H9 (cell line): ENCODE data around the gene PGBD4. TPM values are rescaled to one million over a fixed set of nuclear protein-coding genes. Genes with fewer than 3 reads are reported as not detected.

Experiments used
- DNase-seq: peaks from one replicate; pipeline ENCODE4 v3.0.0-alpha.2; 2017
- H2AFZ ChIP-seq: one replicate; pipeline ENCODE4 v1.6.1; 2013; ENCODE audit warnings: mild to moderate bottlenecking, low read length, control low read depth, moderate library complexity
- H2AK5ac ChIP-seq: 2 replicates; pipeline ENCODE4 v1.6.1; 2013; ENCODE audit warnings: low read length, control low read depth, mixed read lengths; ENCODE audit not compliant: insufficient read length
- H2BK120ac ChIP-seq: one replicate; pipeline ENCODE4 v1.6.1; 2013; ENCODE audit warnings: low read depth, mild to moderate bottlenecking, low read length, control low read depth, inconsistent platforms; ENCODE audit not compliant: poor library complexity, severe bottlenecking
- H2BK12ac ChIP-seq: 2 replicates; pipeline ENCODE4 v1.6.1; 2013; ENCODE audit warnings: low read length, control low read depth, mixed read lengths, low read depth; ENCODE audit not compliant: insufficient read length
- H2BK15ac ChIP-seq: 2 replicates; pipeline ENCODE4 v1.6.1; 2013; ENCODE audit warnings: low read depth, low read length, control low read depth
- H2BK20ac ChIP-seq: one replicate; pipeline ENCODE4 v1.6.1; 2013; ENCODE audit warnings: low read depth, mild to moderate bottlenecking, low read length, control low read depth, inconsistent platforms; ENCODE audit not compliant: poor library complexity, severe bottlenecking
- H2BK5ac ChIP-seq: 2 replicates; pipeline ENCODE4 v1.6.1; 2013; ENCODE audit warnings: low read length, control low read depth, mixed read lengths; ENCODE audit not compliant: insufficient read length
- H3K14ac ChIP-seq: 2 replicates; pipeline ENCODE4 v1.6.1; 2013; ENCODE audit warnings: low read length, control low read depth; ENCODE audit not compliant: insufficient read depth
- H3K18ac ChIP-seq: 2 replicates; pipeline ENCODE4 v1.6.1; 2013; ENCODE audit warnings: low read depth, mild to moderate bottlenecking, mixed read lengths, low read length, control low read depth; ENCODE audit not compliant: insufficient read length
- H3K23ac ChIP-seq: 2 replicates; pipeline ENCODE4 v1.6.1; 2013; ENCODE audit warnings: low read length, control low read depth, mixed read lengths, low read depth; ENCODE audit not compliant: insufficient read length
- H3K23me2 ChIP-seq: 2 replicates; pipeline ENCODE4 v1.6.1; 2013; ENCODE audit warnings: low read depth, mild to moderate bottlenecking, mixed read lengths, low read length, control low read depth; ENCODE audit not compliant: insufficient read length, poor library complexity, severe bottlenecking
- H3K27ac ChIP-seq: 2 replicates; pipeline ENCODE4 v1.5.1; 2013; ENCODE audit warnings: low read length, control low read depth, mixed read lengths, low read depth; ENCODE audit not compliant: insufficient read length
- H3K27me3 ChIP-seq: 2 replicates; pipeline ENCODE4 v1.6.1; 2013; ENCODE audit warnings: low read length, control low read depth, inconsistent platforms; ENCODE audit not compliant: insufficient read depth
- H3K4ac ChIP-seq: 2 replicates; pipeline ENCODE4 v1.6.1; 2013; ENCODE audit warnings: low read depth, mild to moderate bottlenecking, control low read depth, inconsistent platforms, low read length, moderate library complexity
- H3K4me1 ChIP-seq: 2 replicates; pipeline ENCODE4 v1.6.1; 2013; ENCODE audit warnings: low read length, control low read depth, inconsistent platforms; ENCODE audit not compliant: insufficient read depth
- H3K4me2 ChIP-seq: 2 replicates; pipeline ENCODE4 v1.6.1; 2013; ENCODE audit warnings: low read length, control low read depth, mixed read lengths; ENCODE audit not compliant: insufficient read length, insufficient read depth
- H3K56ac ChIP-seq: 2 replicates; pipeline ENCODE4 v1.6.1; 2013; ENCODE audit warnings: low read depth, mild to moderate bottlenecking, mixed read lengths, low read length, control low read depth; ENCODE audit not compliant: insufficient read length
- H3K79me1 ChIP-seq: 2 replicates; pipeline ENCODE4 v1.6.1; 2013; ENCODE audit warnings: low read depth, mild to moderate bottlenecking, moderate library complexity, low read length, control low read depth, inconsistent platforms; ENCODE audit not compliant: insufficient read depth, poor library complexity, severe bottlenecking
- H3K79me2 ChIP-seq: 2 replicates; pipeline ENCODE4 v1.6.1; 2013; ENCODE audit warnings: low read length, control low read depth, inconsistent platforms; ENCODE audit not compliant: insufficient read depth
- H3K9ac ChIP-seq: 2 replicates; pipeline ENCODE4 v1.6.1; 2013; ENCODE audit warnings: low read length, control low read depth, mixed read lengths; ENCODE audit not compliant: insufficient read length; ENCODE audit errors: extremely low read depth
- H3K9me3 ChIP-seq: one replicate; pipeline ENCODE4 v1.6.1; 2013; ENCODE audit warnings: low read depth, low read length, inconsistent platforms; ENCODE audit not compliant: control insufficient read depth
- H3T11ph ChIP-seq: one replicate; pipeline ENCODE4 v1.6.1; 2013; ENCODE audit warnings: mild to moderate bottlenecking, low read length, control low read depth, inconsistent platforms
- H4K20me1 ChIP-seq: one replicate; pipeline ENCODE4 v1.6.1; 2013; ENCODE audit not compliant: control insufficient read depth, insufficient read length, insufficient read depth
- H4K5ac ChIP-seq: 2 replicates; pipeline ENCODE4 v1.6.1; 2013; ENCODE audit warnings: low read depth, mild to moderate bottlenecking, mixed read lengths, low read length, control low read depth; ENCODE audit not compliant: insufficient read length
- H4K8ac ChIP-seq: replicated peaks from 2 replicates; pipeline ENCODE4 v1.6.1; 2013; ENCODE audit warnings: low read length, control low read depth, mixed read lengths, low read depth; ENCODE audit not compliant: insufficient read length
- H4K91ac ChIP-seq: 2 replicates; pipeline ENCODE4 v1.6.1; 2013; ENCODE audit warnings: low read depth, mild to moderate bottlenecking, moderate library complexity, mixed read lengths, low read length, control low read depth; ENCODE audit not compliant: insufficient read length
- H3K27ac Mint-ChIP-seq, 3 experiments: 2 replicates in 2 of 3; 3 replicates in 1 of 3; pipeline ENCODE4 v1.8.0; 2020 to 2021; ENCODE audit warnings: mixed read lengths in 3 of 3, mild to moderate bottlenecking in 1 of 3, moderate library complexity in 1 of 3
- H3K27me3 Mint-ChIP-seq: 2 replicates; pipeline ENCODE4 v1.8.0; 2021; ENCODE audit warnings: low read depth, mild to moderate bottlenecking, moderate library complexity, mixed read lengths
- H3K36me3 Mint-ChIP-seq, 3 experiments: 2 replicates in 2 of 3; 3 replicates in 1 of 3; pipeline ENCODE4 v1.8.0; 2020 to 2021; ENCODE audit warnings: low read depth in 3 of 3, mixed read lengths in 3 of 3; ENCODE audit not compliant: insufficient read depth in 1 of 3
- H3K4me1 Mint-ChIP-seq, 2 experiments: 2 replicates each; pipeline ENCODE4 v1.8.0; 2020; ENCODE audit warnings: mixed read lengths in 2 of 2
- H3K4me3 Mint-ChIP-seq, 2 experiments: 2 replicates in 1 of 2; 3 replicates in 1 of 2; pipeline ENCODE4 v1.8.0; 2020 to 2021; ENCODE audit warnings: mild to moderate bottlenecking in 2 of 2, mixed read lengths in 2 of 2, moderate library complexity in 1 of 2
- H3K9me3 Mint-ChIP-seq, 2 experiments: 2 replicates in 1 of 2; 3 replicates in 1 of 2; pipeline ENCODE4 v1.8.0; 2020; ENCODE audit warnings: mild to moderate bottlenecking in 2 of 2, mixed read lengths in 2 of 2, moderate library complexity in 1 of 2
- CTCF ChIP-seq: fragments of 200-600 bp; sonication (generic); conservative IDR thresholded peaks from 3 replicates; pipeline ENCODE4 v1.8.0; 2021; ENCODE audit warnings: antibody characterized with exemption, mild to moderate bottlenecking
- WGBS: extraction: QIAGEN DNeasy Blood & Tissue Kit; methylation state at CpG from one replicate; pipeline ENCODE4 v1.1.7; 2013; ENCODE audit warnings: missing lambda C conversion rate, low lambda C conversion rate, mixed read lengths; ENCODE audit not compliant: insufficient read length; ENCODE audit errors: extremely low coverage; 5-methylcytosine and 5-hydroxymethylcytosine counted together
- total RNA-seq: library from RNA; stranded (reverse); gene quantifications from 2 replicates; pipeline ENCODE4 v1.2.1, GENCODE V29; 2021

Gene PGBD4
- total RNA-seq, 1 experiment from 2014 or later, result 1.2 TPM

- Histone ChIP-seq H4K91ac (no peak overlapping the region), H2BK20ac (no peak overlapping the region), H4K5ac (no peak overlapping the region), H3K23me2 (peaks cover under 1% of the 10 kb centered on the region), H4K20me1 (no peaks in the 10 kb centered on the region), H3K4me2 (no peak overlapping the region), H3K56ac (no peak overlapping the region), H3K79me1 (no peaks in the 10 kb centered on the region), H3K27ac (no peak overlapping the region), H2BK5ac (no peak overlapping the region), H3K79me2 (no peaks in the 10 kb centered on the region), H3K9me3 (no peaks in the 10 kb centered on the region), H3K9ac (no peak overlapping the region), H3K18ac (no peak overlapping the region), H3K4ac (no peak overlapping the region), H2BK12ac (no peak overlapping the region), H3K27me3 (no peaks in the 10 kb centered on the region), H3K23ac (no peak overlapping the region), H3K14ac (no peak overlapping the region), H4K8ac (no peak overlapping the region), H3T11ph (no peak overlapping the region), H2BK120ac (no peak overlapping the region), H3K4me1 (no peaks in the 10 kb centered on the region), H2AFZ (no peak overlapping the region), H2AK5ac (no peak overlapping the region), H2BK15ac (no peak overlapping the region)
- H3K36me3 Mint-ChIP-seq, result peaks cover 0 to 4% (median 2%) of the 10 kb centered on the region in 3 experiments; a peak in 2 of 7 replicates
- no peak for TF ChIP-seq CTCF
- no peak overlapping the region for H3K4me3 Mint-ChIP-seq
- H3K27me3 Mint-ChIP-seq, result no peaks in the 10 kb centered on the region
- H3K9me3 Mint-ChIP-seq, result no peaks in the 10 kb centered on the region
- no peak overlapping the region for H3K27ac Mint-ChIP-seq
- no peak for DNase-seq
- H3K4me1 Mint-ChIP-seq, result peaks cover 11% of the 10 kb centered on the region in 2 experiments
- WGBS, result no CpG with 5 or more reads among the region's 2 CpGs
Measured at GRCh38 chr15:34107315-34107714, 5.4 kb downstream of the PGBD4 start.
